ENCODE results near the gene ZFAND3. TPM values are rescaled to one million over a fixed set of nuclear protein-coding genes. Genes with fewer than 3 reads are reported as not detected.

ZFAND3 gene
- total and polyA plus RNA-seq, 2 donors (not counting 1 experiment from before 2014, with no cell fraction given), result 13.5 to 58.3 TPM

DNA sequence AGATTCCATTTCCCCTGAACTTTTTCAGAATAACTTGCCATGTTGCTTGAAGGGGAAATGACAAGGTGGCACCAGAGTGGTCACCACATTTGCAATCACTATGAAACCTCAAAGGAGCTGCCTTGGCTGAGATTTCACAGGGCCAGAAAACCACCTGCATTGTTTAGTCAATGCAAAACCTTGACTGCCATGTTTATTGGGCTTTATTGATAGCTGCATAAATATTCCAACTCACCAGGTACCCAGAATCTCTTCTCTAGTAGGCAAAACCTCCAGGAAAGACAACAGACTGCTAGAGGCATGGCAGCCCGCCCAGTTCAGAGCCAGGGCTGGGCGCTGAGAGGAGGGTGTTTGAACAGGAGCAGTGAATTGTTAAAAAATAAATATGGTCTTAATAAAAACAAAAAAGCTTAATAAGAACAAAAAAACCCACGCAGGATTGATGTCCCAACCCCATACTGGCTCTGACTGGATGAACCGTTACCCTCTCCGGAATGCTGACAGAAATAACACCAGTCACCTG, 375.6 kb downstream of the ZFAND3 start:
- Histone ChIP-seq H3K4me3 (ENCODE audit: control extremely low read depth in 1 of 5, extremely low read depth in 1 of 5, insufficient read depth in 1 of 5, low read depth in 2 of 5, low read length in 4 of 5) (no peak overlapping the region), H3K9me3 (ENCODE audit: control extremely low read depth in 1 of 3, control insufficient read depth in 2 of 3, insufficient read depth in 1 of 3, low read length in 2 of 3) (no peaks in the 10 kb centered on the region), H2AFZ (ENCODE audit: insufficient read depth, low read depth, low read length, poor library complexity, severe bottlenecking) (no peak overlapping the region), H3K4me2 (replicated peaks; ENCODE audit: low read depth, low read length, poor library complexity, severe bottlenecking) (no peak overlapping the region), H3K4me1 (ENCODE audit: control insufficient read depth in 2 of 2, insufficient read depth in 2 of 2, low read length in 2 of 2) (no peaks in the 10 kb centered on the region), H4K20me1 (ENCODE audit: control insufficient read depth, insufficient read depth, low read length, poor library complexity, severe bottlenecking) (no peaks in the 10 kb centered on the region), H3K79me2 (ENCODE audit: control insufficient read depth, insufficient read depth, low read length) (no peaks in the 10 kb centered on the region), H3K36me3 (replicated peaks in 1 of 2; ENCODE audit: control extremely low read depth in 1 of 2, control insufficient read depth in 1 of 2, extremely low read depth in 1 of 2, insufficient read depth in 2 of 2, low read length in 1 of 2) (peaks cover 0 to 13% of the 10 kb centered on the region in 2 experiments), H3K27me3 (replicated peaks in 1 of 4; ENCODE audit: control extremely low read depth in 1 of 4, control insufficient read depth in 3 of 4, insufficient read depth in 4 of 4, low read length in 3 of 4) (no peaks in the 10 kb centered on the region), H3K9ac (ENCODE audit: low read length) (no peak overlapping the region), H3K27ac (ENCODE audit: low read length in 2 of 2) (no peak overlapping the region)
- TF ChIP-seq, protein P1, sequence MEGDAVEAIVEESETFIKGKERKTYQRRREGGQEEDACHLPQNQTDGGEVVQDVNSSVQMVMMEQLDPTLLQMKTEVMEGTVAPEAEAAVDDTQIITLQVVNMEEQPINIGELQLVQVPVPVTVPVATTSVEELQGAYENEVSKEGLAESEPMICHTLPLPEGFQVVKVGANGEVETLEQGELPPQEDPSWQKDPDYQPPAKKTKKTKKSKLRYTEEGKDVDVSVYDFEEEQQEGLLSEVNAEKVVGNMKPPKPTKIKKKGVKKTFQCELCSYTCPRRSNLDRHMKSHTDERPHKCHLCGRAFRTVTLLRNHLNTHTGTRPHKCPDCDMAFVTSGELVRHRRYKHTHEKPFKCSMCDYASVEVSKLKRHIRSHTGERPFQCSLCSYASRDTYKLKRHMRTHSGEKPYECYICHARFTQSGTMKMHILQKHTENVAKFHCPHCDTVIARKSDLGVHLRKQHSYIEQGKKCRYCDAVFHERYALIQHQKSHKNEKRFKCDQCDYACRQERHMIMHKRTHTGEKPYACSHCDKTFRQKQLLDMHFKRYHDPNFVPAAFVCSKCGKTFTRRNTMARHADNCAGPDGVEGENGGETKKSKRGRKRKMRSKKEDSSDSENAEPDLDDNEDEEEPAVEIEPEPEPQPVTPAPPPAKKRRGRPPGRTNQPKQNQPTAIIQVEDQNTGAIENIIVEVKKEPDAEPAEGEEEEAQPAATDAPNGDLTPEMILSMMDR (IDR thresholded peaks at IDR 0.05), result no peak
- no peak for TF ChIP-seq EZH2 (IDR thresholded peaks at IDR 0.05; ENCODE audit: borderline replicate concordance, insufficient read depth, low read depth, low read length, poor library complexity, severe bottlenecking)
- Mint-ChIP-seq H3K4me3 (no peak overlapping the region), H3K27me3 (no peaks in the 10 kb centered on the region), H3K9me3 (ENCODE audit: insufficient read depth) (no peaks in the 10 kb centered on the region), H3K27ac (no peak overlapping the region), H3K4me1 (no peaks in the 10 kb centered on the region)
- no peak for ATAC-seq (ENCODE audit: low read depth)
- no CpG with 5 or more reads among the region's 5 CpGs for WGBS (ENCODE audit: insufficient coverage)
- DNase-seq, result no peak
- ChIA-PET POLR2A (no interaction called here), CTCF (no interaction called here)
- intact Hi-C loops (cut with micrococcal nuclease), result no loop called here

DNA sequence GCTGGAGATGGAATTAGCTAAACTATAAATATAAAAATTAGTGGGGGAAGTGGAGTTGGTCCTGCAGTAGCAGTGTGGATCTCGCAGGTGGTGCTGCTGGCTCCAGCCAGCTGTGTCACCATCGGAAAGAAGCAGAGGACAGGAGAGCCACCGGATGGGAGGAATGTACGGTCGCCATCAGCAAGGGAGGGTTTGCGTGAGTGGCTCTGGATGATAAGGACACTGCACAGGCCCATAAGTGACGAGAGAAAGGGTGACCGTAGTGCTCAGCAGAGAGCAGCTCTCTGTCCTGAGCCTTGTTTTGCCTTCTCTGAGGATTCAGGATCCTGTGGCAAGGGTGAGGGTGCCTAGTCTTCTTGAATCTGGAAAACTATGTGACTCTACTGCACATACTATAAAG, 378.7 kb downstream of the ZFAND3 start:
- H3K27me3 ChIP-seq (replicated peaks in 1 of 4; ENCODE audit: control extremely low read depth in 1 of 4, control insufficient read depth in 3 of 4, insufficient read depth in 4 of 4, low read length in 3 of 4), result no peaks in the 10 kb centered on the region
- H3K9ac ChIP-seq (ENCODE audit: low read length), result no peak overlapping the region
- no peak for TF ChIP-seq EZH2 (IDR thresholded peaks at IDR 0.05; ENCODE audit: borderline replicate concordance, insufficient read depth, low read depth, low read length, poor library complexity, severe bottlenecking)
- TF ChIP-seq, protein P1 (IDR thresholded peaks at IDR 0.05), result no peak
- intact Hi-C loops (cut with micrococcal nuclease), result no loop called here
- H3K36me3 ChIP-seq (replicated peaks in 1 of 2; ENCODE audit: control extremely low read depth in 1 of 2, control insufficient read depth in 1 of 2, extremely low read depth in 1 of 2, insufficient read depth in 2 of 2, low read length in 1 of 2), result peaks cover 0 to 4% of the 10 kb centered on the region in 2 experiments
- Mint-ChIP-seq H3K4me1 (peaks cover 1% of the 10 kb centered on the region), H3K9me3 (ENCODE audit: insufficient read depth) (no peaks in the 10 kb centered on the region), H3K27me3 (no peaks in the 10 kb centered on the region), H3K4me3 (no peak overlapping the region), H3K27ac (no peak overlapping the region)
- no peak overlapping the region for H3K27ac ChIP-seq (ENCODE audit: low read length in 2 of 2)
- H3K4me2 ChIP-seq (replicated peaks; ENCODE audit: low read depth, low read length, poor library complexity, severe bottlenecking), result no peak overlapping the region
- no peak for ATAC-seq (ENCODE audit: low read depth)
- H2AFZ ChIP-seq (ENCODE audit: insufficient read depth, low read depth, low read length, poor library complexity, severe bottlenecking), result no peak overlapping the region
- ChIA-PET POLR2A (no interaction called here), CTCF (no interaction called here)
- 98% methylated on average over 8 of the region's 8 CpGs for WGBS (ENCODE audit: insufficient coverage)
- H3K4me1 ChIP-seq (ENCODE audit: control insufficient read depth in 2 of 2, insufficient read depth in 2 of 2, low read length in 2 of 2), result no peaks in the 10 kb centered on the region
- no peak for DNase-seq
- H4K20me1 ChIP-seq (ENCODE audit: control insufficient read depth, insufficient read depth, low read length, poor library complexity, severe bottlenecking), result peaks cover 5% of the 10 kb centered on the region
- H3K4me3 ChIP-seq (ENCODE audit: control extremely low read depth in 1 of 5, extremely low read depth in 1 of 5, insufficient read depth in 1 of 5, low read depth in 2 of 5, low read length in 4 of 5), result no peak overlapping the region
- H3K9me3 ChIP-seq (ENCODE audit: control extremely low read depth in 1 of 3, control insufficient read depth in 2 of 3, insufficient read depth in 1 of 3, low read length in 2 of 3), result no peaks in the 10 kb centered on the region
- H3K79me2 ChIP-seq (ENCODE audit: control insufficient read depth, insufficient read depth, low read length), result no peaks in the 10 kb centered on the region

Small RNA genes lying within 50 kb of the gene (small RNA-seq; reads per million reads assigned to genes)
- gene RN7SL285P (ENCODE audit: insufficient read length, low read depth, low replicate concordance) (not detected), gene RNU1-87P (ENCODE audit: insufficient read length, low read depth, low replicate concordance) (not detected)

Other genes with a start within 250 kb of the ZFAND3 start
- gene MDGA1, start 121.8 kb upstream of the ZFAND3 start, total RNA-seq, result 28.9 and 37.9 TPM in 2 replicates
- gene MDGA1, start 121.8 kb upstream of the ZFAND3 start, polyA plus RNA-seq, result 0.36 and 0.81 TPM in 2 replicates